Gastroesophageal sphincter (tissue), 4 donors: ENCODE measurements around the gene CDH13. TPM values are rescaled to one million over a fixed set of nuclear protein-coding genes. Genes with fewer than 3 reads are reported as not detected.

Experiments used
- ATAC-seq: fragments of 150-250 bp; one replicate; pipeline ENCODE4 v1.9.1; 2016; ENCODE audit warnings: mild to moderate bottlenecking, moderate library complexity
- H3K27ac ChIP-seq, 4 donors: fragments of 200-600 bp; sonication (generic) in 3 of 4; 1 replicate in 3 of 4; 2 replicates in 1 of 4; pipeline ENCODE4 v1.5.1; 2016 to 2019
- H3K27me3 ChIP-seq: fragments of 200-600 bp; sonication (generic); one replicate; pipeline ENCODE4 v1.5.1; 2019
- H3K36me3 ChIP-seq, 2 donors: fragments of 200-600 bp; sonication (generic); one replicate each; pipeline ENCODE4 v1.5.1; 2019; ENCODE audit warnings: control low read depth in 1 of 2
- H3K4me1 ChIP-seq, 3 donors: fragments of 200-600 bp; sonication (generic); 1 replicate in 2 of 3; 2 replicates in 1 of 3; pipeline ENCODE4 v1.5.1; 2016 to 2019; ENCODE audit warnings: control low read depth in 2 of 3
- H3K4me3 ChIP-seq, 2 donors: fragments of 200-600 bp; sonication (generic); one replicate each; pipeline ENCODE4 v1.5.1; 2019; ENCODE audit warnings: mild to moderate bottlenecking in 1 of 2, moderate library complexity in 1 of 2
- H3K9me3 ChIP-seq, 3 donors: fragments of 200-600 bp; sonication (generic); one replicate each; pipeline ENCODE4 v1.5.1; 2017 to 2019; ENCODE audit warnings: control low read depth in 2 of 3
- EP300 ChIP-seq: sonication (generic); formaldehyde crosslinking; IDR thresholded peaks from one replicate; pipeline ENCODE4 v1.6.1; 2017; ENCODE audit warnings: antibody characterized with exemption, mild to moderate bottlenecking
- POLR2A ChIP-seq, 2 donors: fragments of 450-650 bp; IDR thresholded peaks; one replicate each; pipeline ENCODE4 v1.6.1; 2017; ENCODE audit warnings: antibody characterized with exemption in 2 of 2, mild to moderate bottlenecking in 2 of 2, moderate library complexity in 1 of 2
- POLR2AphosphoS5 ChIP-seq: sonication (generic); formaldehyde crosslinking; IDR thresholded peaks from one replicate; pipeline ENCODE4 v1.6.1; 2017; ENCODE audit warnings: antibody characterized with exemption
- WGBS, 2 donors: methylation state at CpG; one replicate each; pipeline ENCODE4 v1.1.5; 2018; ENCODE audit warnings: low coverage in 1 of 2; 5-methylcytosine and 5-hydroxymethylcytosine counted together
- total RNA-seq, 4 donors: library from RNA; depleted of rRNA; stranded (reverse); fragments of >200 nt; gene quantifications; one replicate each; pipeline ENCODE4 v1.1.0, GENCODE V29; 2016
- TF ChIP-seq, protein P1 (sequence below), 4 experiments: fragments of 200-600 bp in 2 of 4; fragments of 450-650 bp in 2 of 4; sonication (generic) in 1 of 4; IDR thresholded peaks; one replicate each; pipeline ENCODE4 v1.5.1; 2017 to 2019; ENCODE audit warnings: antibody characterized with exemption in 4 of 4, mild to moderate bottlenecking in 2 of 4, moderate library complexity in 2 of 4

The CDH13 gene
- total RNA-seq, 4 donors from 2014 or later = 4.2 to 22.3 (median 11.4) TPM

- 50 to 73% methylated on average over 1 to 13 of the region's 17 CpGs for WGBS, 2 donors
- Histone ChIP-seq H3K27me3 (no peaks in the 10 kb centered on the region), H3K36me3 (no peaks in the 10 kb centered on the region), H3K9me3 (no peaks in the 10 kb centered on the region), H3K4me3 (no peak overlapping the region), H3K4me1 (no peaks in the 10 kb centered on the region), H3K27ac (no peak overlapping the region)
- ATAC-seq = no peak
- TF ChIP-seq EP300 (no peak), POLR2AphosphoS5 (no peak), POLR2A (IDR thresholded peaks at IDR 0.05) (no peak)
- TF ChIP-seq, protein P1, sequence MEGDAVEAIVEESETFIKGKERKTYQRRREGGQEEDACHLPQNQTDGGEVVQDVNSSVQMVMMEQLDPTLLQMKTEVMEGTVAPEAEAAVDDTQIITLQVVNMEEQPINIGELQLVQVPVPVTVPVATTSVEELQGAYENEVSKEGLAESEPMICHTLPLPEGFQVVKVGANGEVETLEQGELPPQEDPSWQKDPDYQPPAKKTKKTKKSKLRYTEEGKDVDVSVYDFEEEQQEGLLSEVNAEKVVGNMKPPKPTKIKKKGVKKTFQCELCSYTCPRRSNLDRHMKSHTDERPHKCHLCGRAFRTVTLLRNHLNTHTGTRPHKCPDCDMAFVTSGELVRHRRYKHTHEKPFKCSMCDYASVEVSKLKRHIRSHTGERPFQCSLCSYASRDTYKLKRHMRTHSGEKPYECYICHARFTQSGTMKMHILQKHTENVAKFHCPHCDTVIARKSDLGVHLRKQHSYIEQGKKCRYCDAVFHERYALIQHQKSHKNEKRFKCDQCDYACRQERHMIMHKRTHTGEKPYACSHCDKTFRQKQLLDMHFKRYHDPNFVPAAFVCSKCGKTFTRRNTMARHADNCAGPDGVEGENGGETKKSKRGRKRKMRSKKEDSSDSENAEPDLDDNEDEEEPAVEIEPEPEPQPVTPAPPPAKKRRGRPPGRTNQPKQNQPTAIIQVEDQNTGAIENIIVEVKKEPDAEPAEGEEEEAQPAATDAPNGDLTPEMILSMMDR (IDR thresholded peaks at IDR 0.05) = no peak
These were observed 996.4 kb downstream of the CDH13 start for GRCh38 chr16:83623091-83623730.

DNA sequence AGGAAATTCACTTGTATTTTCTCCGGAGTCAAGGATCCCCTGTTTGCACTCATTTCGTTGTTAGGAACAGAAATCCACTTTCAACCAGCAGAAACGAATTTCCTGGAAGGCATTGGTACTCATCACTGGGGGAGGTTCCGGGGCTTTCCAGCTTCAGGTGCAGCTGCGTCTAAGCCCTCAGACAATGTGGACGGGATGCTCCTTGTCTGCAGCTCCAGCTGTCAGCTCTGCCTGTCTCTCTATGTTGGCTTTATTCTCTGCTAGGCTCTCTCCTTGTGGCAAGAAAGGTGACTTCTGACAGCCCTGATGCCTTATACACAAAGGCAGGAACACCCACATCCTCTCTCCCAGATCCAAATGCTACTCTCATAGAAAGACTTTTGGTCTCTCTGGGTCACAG lies 997.1 kb downstream of the CDH13 start:
- Histone ChIP-seq H3K9me3 (no peaks in the 10 kb centered on the region), H3K4me3 (no peak overlapping the region), H3K27ac (no peak overlapping the region), H3K36me3 (no peaks in the 10 kb centered on the region), H3K27me3 (no peaks in the 10 kb centered on the region), H3K4me1 (no peaks in the 10 kb centered on the region)
- WGBS, 2 donors = 74 to 80% methylated on average over 1 to 6 of the region's 6 CpGs
- ATAC-seq = no peak
- TF ChIP-seq, protein P1 (IDR thresholded peaks at IDR 0.05) = no peak
- TF ChIP-seq POLR2AphosphoS5 (no peak), EP300 (no peak), POLR2A (IDR thresholded peaks at IDR 0.05) (no peak)

GRCh38 chr16:83624429-83625120 lies 997.8 kb downstream of the CDH13 start:
- H3K36me3 ChIP-seq = no peaks in the 10 kb centered on the region
- no peaks in the 10 kb centered on the region for H3K4me1 ChIP-seq
- H3K9me3 ChIP-seq = no peaks in the 10 kb centered on the region
- TF ChIP-seq, protein P1 (IDR thresholded peaks at IDR 0.05) = no peak
- TF ChIP-seq POLR2AphosphoS5 (no peak), EP300 (no peak), POLR2A (IDR thresholded peaks at IDR 0.05) (no peak)
- ATAC-seq = no peak
- no peaks in the 10 kb centered on the region for H3K27me3 ChIP-seq
- 100% methylated on average over 1 of the region's 11 CpGs; no CpG with 5 or more reads in 1 of the 2 donors for WGBS, 2 donors
- no peak overlapping the region for H3K27ac ChIP-seq
- H3K4me3 ChIP-seq = no peak overlapping the region

DNA sequence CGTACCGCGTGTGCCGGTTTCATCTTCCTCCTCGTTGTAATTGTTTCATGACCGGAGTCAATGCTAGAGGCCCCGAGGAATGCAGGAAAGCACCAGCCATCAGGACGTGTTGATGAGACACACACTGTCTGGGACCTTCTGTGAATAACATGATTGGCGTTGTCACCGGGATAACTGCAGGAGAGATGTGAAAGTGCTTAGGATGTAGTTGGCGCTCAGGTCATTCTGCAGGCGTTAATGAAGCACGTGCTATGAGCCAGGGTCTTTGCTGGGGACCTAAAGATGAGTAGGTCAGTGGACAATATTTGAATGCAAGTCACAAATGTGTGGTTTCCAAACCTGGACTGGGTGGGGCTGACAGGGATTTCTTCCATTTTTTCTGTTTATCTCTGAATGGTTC lies 999.4 kb downstream of the CDH13 start:
- Histone ChIP-seq H3K27ac (no peak overlapping the region), H3K36me3 (no peaks in the 10 kb centered on the region), H3K4me3 (no peak overlapping the region), H3K27me3 (no peaks in the 10 kb centered on the region), H3K4me1 (no peaks in the 10 kb centered on the region), H3K9me3 (no peaks in the 10 kb centered on the region)
- TF ChIP-seq EP300 (no peak), POLR2A (IDR thresholded peaks at IDR 0.05) (no peak), POLR2AphosphoS5 (no peak)
- TF ChIP-seq, protein P1 (IDR thresholded peaks at IDR 0.05) = no peak
- 86 to 92% methylated on average over 2 to 13 of the region's 13 CpGs for WGBS, 2 donors
- no peak for ATAC-seq

- Histone ChIP-seq H3K27ac (no peak overlapping the region), H3K9me3 (no peaks in the 10 kb centered on the region), H3K36me3 (no peaks in the 10 kb centered on the region), H3K27me3 (no peaks in the 10 kb centered on the region), H3K4me1 (no peaks in the 10 kb centered on the region), H3K4me3 (no peak overlapping the region)
- TF ChIP-seq, protein P1 (IDR thresholded peaks at IDR 0.05) = no peak
- no peak for ATAC-seq
- 81 to 96% methylated on average over 4 to 11 of the region's 13 CpGs for WGBS, 2 donors
These were observed 999.9 kb downstream of the CDH13 start for GRCh38 chr16:83626676-83627075.
